ENCODE data around the gene EZH2.

EZH2 gene

DNA sequence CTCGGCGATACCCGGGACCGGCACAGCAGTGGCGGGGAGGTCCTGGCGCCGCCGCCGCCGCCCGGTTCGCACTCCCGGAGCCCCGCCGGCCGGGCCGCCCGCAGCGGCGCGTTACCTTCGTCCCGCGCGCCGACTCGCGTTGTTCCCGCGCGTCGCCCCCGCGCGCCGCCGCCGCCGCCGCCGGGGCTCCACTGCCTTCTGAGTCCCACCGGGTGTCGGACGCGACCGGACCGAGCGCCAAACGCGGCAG lies at the start of gene EZH2:
Gene EZH2 (minus strand): TSS at position 243 of the 250 bp plus-strand sequence. CDS start 36,993 bp downstream, outside the sequence.
- DNase-seq = no peak

DNA sequence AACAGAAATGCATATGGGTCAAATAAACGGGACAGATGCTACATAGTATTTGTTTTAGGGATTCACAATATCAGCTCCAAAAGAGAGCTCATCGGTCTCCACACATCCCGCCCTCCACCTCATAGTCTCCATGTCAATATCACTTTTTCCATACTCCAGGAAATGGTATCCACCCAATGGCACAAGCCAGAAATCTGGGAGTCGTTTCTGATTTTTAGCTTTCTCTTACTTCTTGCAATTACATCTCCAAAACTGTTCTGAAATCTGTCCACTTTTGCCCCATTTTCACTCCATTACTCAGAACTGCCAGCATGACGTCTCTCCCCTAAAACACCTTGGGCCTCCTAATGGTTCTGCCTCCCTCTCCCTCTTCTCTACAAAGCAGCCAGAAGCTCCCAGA lies 47.4 kb upstream of the EZH2 start:
- DNase-seq = peak; percentile 24

DNA sequence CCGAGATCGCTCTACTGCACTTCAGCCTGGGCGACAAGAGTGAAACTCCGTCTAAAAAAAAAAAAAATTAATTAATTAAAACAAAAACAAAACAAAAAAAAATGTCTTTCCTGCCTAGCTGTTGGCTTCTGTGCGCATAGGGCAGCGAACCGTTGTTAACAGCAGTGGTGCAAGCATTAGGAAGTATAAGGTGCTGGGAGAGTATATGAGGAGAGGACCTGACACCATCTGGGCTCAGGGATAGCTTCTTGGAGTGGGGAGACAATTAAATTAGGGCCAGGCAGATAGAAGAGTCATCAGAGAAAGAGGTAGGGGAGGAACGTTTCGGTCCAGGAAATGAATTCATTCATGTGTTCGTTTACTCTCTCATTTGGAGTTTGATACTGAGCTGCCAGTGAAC lies 46.2 kb upstream of the EZH2 start:
- DNase-seq = no peak

DNA sequence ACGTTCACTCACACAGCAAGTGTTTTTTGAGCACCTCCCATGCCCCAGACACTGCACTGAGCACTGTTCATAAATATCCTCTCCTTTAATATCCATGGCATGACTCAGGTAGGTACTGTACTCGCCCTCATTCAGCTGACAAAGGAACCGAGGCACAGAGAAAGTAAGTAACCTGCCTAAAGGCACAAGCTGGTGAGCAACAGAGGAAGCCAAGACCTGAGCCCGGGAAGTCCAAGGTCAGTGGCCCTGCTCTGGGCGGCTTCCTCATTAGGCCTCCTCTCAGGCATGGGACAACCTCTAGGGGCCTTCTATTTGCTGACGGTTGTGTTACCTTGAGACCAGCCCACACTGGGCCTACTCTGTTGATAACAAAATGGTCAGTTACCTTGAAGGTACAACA lies 45.1 kb upstream of the EZH2 start:
- no peak for DNase-seq

DNA sequence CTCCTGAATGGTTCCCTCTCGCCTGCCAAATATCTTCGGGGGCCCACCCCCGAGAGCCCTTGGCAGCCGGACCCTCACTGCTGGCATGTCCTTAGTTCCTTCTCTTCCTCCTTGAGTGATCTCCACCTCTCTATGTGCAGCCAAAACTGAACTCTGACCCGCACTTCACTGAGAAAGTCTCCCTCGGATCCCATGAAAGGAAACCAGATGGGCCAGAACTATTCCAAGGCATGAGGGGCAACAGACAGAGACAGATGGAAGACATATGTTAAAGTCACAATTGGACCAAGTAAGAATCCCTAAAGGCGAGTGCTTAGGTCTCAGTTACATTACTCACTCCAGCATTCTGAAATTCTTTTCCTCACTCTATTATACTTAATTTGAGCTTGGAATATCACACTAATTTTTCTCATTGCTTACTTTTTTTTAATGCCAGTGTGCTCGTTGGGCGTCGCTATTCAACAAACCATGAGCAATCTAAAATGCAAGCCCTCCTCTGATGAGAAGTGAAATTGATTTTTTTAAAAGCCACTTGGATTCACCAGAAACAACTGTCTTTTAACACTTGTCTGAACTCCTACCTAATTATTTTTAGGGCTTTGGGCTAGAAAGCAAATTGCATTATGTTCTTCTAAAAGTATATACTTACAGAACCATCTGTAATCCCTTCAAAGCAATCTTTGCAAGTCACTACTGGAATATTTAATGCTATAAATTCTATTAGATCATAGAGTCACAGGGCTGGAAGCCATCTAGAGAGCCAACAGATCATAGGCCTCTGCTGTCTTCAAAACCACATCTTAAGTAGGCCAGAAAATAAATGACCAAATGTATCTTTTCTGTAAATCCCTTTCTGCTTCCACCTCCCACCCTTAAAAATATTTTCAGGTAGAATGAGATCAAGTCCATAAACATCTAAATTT lies 43.3 kb upstream of the EZH2 start:
- DNase-seq = peak; percentile 45

DNA sequence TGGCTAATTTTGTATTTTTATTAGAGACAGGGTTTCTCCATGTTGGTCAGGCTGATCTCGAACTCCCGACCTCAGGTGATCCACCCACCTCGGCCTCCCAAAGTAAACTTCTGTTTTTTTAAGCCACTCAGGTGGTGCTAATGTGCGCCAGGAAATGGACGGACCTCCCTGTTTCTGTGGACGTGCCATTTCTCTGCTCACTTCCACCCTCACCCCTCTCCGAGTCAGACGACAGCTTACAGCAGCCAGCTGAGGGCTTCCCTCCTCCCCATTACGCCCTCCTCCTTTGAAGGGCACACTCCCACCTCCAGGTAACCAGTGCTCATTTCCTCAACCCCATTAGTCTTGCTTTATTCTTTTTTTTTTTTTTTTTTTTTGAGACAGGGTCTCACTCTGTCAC lies 41.7 kb upstream of the EZH2 start:
- no peak for DNase-seq

DNA sequence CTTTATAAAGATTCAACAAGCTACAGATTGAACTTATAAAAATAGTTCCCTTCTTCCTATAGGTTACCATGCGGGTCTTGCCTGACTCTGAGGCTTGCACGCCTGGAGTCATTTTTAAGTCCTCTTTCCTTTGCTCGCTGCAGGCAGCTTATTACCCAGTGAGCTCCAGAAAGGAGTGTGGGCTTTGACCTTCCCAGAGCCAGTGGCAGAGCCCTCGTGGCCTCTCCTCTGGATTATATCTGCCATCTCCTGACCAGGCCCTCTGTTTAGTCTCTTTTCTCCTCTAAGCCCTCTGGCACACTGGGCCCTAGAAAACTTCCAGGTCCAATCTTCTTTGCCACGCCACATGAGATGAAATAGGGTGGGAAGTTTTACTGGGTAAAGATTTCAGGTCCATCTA lies 39.9 kb upstream of the EZH2 start:
- DNase-seq = no peak

DNA sequence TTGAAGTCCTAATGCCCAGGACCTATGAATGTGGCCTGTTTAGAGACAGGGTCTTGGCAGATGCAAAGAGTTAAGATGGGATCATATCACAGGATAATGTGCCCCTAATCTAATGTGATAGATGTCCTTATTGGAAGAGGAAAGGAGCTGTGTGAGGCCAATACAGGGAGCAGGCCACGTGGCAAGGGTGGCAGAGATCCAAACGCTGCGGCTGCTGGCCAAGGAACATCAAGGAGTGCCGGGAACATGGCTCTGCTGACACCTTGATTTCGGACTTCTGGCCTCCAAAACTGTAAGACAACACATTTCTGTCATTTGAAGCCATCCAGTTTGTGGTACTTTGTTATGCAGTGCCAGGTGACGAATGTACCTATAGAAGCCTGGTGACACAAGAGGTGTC lies 37.7 kb upstream of the EZH2 start:
- DNase-seq = no peak

DNA sequence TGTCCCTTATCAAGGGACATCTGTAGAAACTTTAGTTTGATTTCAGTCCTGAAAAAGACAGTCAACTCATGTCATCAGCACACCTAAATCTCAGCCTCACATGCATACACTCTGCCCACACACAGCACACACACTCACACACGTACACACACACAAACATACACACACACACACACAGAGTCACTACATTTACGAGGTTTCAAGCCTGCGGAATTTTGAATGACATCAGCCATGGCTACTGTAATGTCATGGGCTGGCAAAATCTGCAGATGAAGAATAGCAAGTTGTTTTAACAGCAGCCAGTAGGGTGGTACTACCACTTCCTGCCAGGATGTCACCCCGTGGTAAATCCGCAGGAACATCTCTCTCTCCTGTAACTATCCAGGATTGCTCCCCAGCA lies 37.1 kb upstream of the EZH2 start:
- DNase-seq = no peak

DNA sequence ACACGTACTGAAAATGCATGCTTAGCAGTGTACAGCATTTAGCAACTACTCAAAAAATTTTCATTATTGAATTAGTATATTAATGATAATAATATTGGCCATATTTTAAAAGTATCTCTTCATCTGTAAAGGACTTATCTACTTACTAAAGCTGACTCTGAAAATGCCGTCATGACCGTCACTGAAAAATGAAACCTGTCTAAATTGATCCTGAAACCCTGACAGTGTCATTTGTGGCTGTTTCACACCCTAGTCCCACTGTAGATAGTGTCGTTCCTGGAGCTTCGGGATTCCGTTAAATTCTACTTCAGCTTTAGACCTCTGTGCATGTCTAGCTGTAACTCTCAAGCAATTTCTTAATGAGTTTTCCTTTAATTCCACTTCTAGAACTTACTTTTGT lies 35.8 kb upstream of the EZH2 start:
- DNase-seq = no peak

DNA sequence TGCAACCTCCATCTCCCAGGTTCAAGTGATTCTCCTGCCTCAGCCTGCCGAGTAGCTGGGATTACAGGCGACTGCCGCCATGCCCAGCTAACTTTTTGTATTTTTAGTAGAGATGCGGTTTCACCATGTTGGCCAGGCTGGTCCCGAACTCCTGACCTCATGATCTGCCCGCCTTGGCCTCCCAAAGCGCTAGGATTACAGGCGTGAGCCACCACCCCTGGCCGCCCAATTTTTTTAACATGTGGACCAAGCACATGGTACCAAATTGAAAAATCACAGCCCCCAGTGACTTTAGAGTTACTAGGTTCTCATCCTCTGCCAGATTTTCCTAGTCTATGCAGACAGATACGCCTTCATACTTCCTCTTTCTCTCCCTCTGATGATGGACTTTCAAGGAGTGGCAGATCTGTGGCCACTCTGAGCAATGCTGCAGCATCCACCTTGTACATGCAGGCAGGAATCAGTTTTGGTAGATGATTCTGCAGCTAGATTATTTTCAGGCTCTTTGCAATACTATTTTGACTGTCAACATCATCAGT lies 34.0 kb upstream of the EZH2 start:
- no peak for DNase-seq

DNA sequence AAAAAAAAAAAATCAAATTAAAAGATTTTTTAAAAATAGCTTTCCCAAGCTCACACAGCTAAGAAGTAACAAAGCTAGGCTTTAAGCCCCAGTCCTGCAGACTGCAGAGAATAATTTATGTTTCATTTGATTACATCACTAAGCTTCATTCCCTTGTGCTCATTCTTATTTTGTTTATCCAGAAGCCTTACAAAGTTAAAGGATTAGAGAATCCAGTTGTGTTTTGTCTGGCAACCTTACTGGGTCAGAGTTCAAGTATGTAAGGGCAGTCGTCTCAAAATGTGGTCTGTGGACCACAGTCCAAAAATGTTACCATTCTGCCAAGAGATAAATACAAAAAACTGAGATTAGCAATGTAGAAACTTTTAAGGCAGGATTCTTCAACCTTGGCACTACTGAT lies 32.1 kb upstream of the EZH2 start:
- DNase-seq = peak; percentile 16

DNA sequence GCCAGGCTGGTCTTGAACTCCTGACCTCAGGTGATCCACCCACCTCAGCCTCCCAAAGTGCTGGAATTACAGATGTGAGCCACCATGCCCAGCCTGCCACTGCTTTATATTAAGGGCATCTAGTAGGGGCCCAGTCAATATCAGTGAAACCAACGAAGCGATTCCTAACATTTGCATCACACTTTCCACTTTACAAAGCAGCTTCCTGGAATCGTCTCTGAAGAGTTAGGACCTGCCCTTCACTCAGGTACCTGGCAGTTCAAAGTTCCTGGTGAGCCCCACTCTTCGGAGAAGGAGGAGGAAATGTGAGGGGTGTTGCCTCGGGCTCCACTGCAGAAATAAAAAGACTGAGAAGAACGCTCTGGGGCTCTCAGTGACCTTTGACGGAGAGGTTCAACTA lies 31.1 kb upstream of the EZH2 start:
- DNase-seq = no peak

DNA sequence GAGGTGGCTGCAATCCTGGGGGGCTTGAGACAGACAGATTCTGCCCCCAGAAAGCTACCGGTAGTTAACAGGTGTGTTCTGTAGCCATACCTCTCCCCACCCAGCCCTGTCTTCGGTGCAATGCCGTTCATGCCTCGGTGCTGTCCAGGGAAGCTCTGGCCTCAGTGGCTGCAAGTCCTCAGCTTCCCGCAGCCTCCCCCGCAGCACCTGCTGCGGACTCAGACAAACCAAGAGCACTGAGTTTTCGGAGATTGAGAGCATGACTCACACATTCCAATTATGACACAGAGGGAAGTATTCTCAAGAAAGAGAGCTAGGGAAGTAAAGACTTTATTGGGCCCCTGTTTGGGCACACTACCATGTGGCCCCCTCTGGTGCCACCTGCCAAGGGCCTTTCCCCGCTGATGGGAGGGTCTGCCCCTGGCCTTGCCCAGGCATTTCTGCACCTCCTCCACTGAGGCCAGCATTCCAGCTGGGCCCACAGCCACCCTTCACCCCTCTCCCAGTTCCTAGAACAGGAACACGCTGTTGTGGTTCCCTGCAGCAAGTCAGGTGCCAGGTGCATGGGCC lies 30.2 kb upstream of the EZH2 start:
- DNase-seq = no peak

DNA sequence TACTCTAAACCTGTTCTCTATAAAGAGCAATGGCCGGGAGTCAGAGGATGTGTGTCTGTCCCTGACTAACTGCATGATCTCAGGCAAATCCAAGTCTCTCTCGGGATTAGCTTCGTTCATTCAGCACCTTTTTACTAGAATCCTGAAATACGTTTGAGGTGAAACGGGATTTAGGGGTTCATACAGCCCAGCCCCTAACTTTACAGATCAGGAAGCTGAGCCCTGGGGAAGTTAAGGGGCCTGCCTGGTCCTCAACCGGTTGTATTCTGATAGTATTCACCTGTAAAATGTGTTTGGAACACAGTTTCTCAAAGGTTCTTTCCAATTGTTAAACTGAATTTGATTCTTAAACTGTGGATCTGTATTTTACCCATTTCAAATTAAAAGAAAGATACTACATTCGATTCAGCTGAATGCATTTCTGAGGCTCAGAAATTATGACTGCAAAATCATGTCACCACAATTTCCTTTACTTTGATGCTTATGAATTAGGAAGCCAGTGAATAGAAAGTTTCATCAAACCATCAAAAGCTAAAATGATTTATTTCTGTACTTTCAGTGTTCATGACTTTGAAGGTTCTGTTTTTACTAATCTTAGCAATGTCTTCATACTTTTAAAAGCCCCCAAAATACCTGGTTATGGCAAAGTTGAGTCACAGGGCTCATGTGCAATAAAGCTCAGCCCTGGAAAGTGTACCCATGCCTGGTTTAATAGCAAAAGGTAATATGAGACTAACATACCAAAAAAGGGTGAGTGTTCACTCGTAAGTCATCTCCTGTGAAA lies 28.9 kb upstream of the EZH2 start:
- DNase-seq = no peak

DNA sequence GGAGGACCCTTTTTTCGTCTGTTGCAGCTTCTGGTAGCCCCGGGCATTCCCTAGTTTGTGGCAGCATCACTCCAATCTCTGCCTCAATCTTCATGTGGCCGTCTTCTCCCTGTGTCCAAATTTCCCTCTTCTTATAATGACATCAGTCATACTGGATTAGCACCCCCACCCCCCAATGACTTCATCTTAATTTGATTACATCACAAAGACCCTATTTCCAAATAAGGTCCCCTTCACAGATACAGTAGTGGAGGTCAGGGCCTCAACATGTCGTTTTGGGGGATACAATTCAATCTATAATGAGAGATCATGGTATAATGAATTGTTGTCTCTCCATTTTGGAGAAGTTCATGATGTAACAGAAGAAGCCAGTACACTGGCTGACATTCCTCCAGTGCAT lies 28.1 kb upstream of the EZH2 start:
- no peak for DNase-seq

DNA sequence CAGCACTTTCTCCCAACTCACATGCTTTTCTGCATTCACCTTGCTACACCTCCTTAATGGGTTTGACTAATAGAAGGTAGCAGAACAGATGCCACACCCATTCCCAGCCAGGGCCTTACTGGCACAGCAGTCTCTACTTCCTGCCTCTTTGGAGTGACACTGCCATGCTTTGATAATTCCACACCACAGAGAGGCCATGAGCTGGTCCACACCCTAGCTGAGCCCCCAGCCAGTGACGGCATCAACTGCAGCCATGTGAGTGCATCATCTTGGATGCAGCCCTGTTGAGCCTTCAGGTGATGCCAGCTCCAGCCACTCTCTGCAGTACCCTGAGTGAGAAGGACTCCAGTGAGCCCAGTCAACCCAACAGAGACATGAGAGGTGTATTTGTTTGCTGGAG lies 27.5 kb upstream of the EZH2 start:
- no peak for DNase-seq

DNA sequence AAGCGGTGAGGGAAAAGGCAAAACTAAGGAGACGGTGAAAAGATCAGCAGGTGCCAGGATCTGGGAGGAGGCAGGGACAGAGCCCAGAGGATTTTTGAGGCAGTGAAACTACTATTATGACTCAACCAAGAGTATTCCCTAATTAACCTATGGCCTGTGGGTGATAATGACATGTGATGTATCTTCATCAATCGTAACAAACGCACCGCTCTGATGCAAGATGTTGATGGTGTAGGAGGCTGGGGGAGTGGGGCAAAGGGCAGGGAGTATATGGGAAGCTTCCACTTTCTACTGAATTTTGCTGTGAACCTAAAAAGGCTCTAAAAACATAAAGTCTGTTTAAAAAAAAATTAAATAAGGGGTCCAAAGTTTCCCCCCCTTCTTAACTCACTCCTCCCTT lies 25.5 kb upstream of the EZH2 start:
- no peak for DNase-seq

DNA sequence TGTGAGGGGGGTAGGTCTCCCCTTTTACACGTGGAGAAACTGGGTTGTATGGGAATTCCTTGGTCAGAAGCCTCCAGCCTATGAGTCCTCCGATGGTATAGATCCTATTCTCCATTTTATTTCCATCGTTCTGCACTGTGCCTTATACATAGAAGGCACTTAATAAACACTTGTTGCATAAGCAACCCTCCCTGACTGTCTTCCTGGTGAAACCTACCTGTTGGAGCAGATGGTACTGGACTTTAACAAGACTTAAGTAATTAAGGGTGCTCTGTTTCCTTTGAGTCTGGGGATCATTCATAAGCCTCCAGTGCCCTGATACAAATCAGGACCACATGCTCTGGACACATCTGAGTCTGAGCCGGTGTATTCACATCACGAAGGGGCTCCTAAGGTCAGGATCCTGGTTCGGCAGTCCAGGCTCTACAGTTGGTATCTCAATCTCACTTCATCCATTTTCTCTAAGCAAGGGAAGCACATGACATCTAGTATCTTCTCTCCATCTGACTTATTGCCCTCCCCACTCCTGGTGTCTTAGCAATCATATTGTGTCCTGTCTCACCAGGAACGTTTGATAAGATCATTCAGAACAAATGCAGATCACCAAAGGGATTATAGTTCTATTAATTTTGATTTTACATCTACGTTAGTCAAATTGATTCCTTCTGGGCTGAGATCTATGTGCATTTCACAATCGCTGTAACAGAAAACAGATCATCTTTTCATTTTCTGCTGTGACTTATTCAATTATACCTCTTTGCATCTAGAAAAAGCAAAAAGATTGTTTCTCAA lies 22.8 kb upstream of the EZH2 start:
- no peak for DNase-seq

DNA sequence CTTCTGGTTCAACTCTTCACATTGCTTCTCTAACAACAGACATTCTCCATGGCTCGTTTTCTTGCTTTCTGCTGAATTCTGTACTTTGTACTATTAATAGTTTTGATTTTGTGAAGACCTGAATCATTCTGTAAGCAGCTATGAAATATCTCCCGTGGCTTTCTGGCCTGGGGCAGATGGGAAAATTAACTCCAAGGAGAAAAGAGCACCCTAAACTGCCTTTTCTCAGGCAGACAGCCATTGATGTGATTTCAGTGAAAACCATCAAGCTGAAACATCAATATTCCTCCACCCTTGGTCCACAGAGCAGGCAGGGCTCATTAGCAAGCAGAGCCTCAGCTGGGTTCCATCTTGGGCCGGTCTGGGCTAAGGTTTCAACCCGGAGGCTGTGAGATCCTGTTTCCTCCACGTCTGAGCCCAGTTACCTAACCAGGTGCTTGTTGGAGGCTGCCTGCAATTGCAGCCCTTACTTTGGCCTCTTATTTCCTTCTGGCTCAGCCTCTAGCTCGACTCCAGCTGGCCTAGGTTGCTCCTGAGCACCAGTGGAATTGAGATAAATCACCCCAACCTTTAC lies 21.1 kb upstream of the EZH2 start:
- no peak for DNase-seq

DNA sequence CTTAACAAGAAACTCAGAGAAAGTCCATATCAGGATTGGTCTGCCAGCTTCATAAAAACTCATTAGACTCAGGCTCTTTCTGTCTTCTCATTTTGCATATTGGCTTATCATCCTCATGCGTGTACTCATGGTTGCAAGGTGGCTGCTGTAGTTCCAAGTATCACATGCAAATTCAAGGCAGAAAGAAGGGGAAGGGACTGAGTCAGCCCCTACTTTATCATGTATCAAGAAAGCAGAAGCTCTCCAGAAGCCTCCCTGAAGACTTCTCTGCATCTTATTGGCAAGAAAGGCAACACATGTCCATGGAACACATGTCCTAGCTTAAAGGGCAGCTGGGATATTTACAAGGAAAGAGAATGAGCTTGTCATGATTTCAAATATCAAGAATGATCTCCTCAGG lies 19.4 kb upstream of the EZH2 start:
- DNase-seq = no peak

DNA sequence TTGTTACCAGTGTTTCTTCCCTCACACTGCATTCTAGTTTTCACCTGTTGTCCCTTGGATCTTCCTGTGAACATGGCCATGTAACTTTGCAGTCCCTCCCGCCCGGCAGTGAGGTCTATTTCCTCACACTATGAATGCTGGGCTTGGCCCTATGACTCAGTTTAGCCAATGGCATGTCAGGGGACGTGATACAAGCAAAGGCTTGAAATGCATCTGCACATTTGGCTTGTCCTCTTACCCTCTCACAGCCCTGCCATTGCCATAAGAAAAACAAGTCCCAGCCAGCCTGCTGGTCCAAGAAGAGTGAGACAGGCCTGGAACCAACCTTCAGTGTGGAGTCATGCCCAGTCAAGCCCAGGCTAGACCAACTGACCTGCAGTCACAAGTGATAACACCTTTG lies 17.1 kb upstream of the EZH2 start:
- DNase-seq = no peak
